Astrocyte (in vitro differentiated cells and primary cell): ENCODE measurements around the gene KCNJ3. TPM values are rescaled to one million over a fixed set of nuclear protein-coding genes. Genes with fewer than 3 reads are reported as not detected.

Experiments
- DNase-seq: peaks from one replicate; pipeline ENCODE4 v3.0.0-alpha.2; 2010; ENCODE audit warnings: low read depth
- FAIRE-seq: peaks from 2 replicates; lab custom pipeline; 2011; peaks lifted over from hg19 to GRCh38; lab: Jason Lieb, UNC
- H2AFZ ChIP-seq: 2 replicates; pipeline ENCODE4 v1.6.0; 2012; ENCODE audit warnings: low read depth, low read length, inconsistent platforms
- H3K27ac ChIP-seq: 2 replicates; pipeline ENCODE4 v1.5.1; 2011; ENCODE audit warnings: low read depth, low read length, inconsistent platforms
- H3K27me3 ChIP-seq: 2 replicates; pipeline ENCODE4 v1.6.0; 2011; ENCODE audit warnings: low read length, inconsistent platforms; ENCODE audit not compliant: insufficient read depth
- H3K36me3 ChIP-seq: 2 replicates; pipeline ENCODE4 v1.5.1; 2011; ENCODE audit warnings: low read length, inconsistent platforms; ENCODE audit not compliant: insufficient read depth
- H3K4me1 ChIP-seq: 2 replicates; pipeline ENCODE4 v1.5.1; 2011; ENCODE audit warnings: low read length, inconsistent platforms; ENCODE audit not compliant: insufficient read depth
- H3K4me2 ChIP-seq: 2 replicates; pipeline ENCODE4 v1.6.0; 2012; ENCODE audit warnings: low read length, inconsistent platforms
- H3K4me3 ChIP-seq: 2 replicates; pipeline ENCODE4 v1.5.1; 2011; ENCODE audit warnings: low read depth, mild to moderate bottlenecking, low read length, inconsistent platforms; ENCODE audit not compliant: insufficient read depth
- H3K79me2 ChIP-seq: 2 replicates; pipeline ENCODE4 v1.6.0; 2012; ENCODE audit warnings: mild to moderate bottlenecking, low read length, inconsistent platforms; ENCODE audit not compliant: insufficient read depth
- H3K9ac ChIP-seq: 2 replicates; pipeline ENCODE4 v1.6.0; 2012; ENCODE audit warnings: mild to moderate bottlenecking, low read length, inconsistent platforms
- H3K9me3 ChIP-seq: 2 replicates; pipeline ENCODE4 v1.5.1; 2012; ENCODE audit warnings: low read depth, mild to moderate bottlenecking, low read length, inconsistent platforms; ENCODE audit not compliant: insufficient read depth
- H4K20me1 ChIP-seq: 2 replicates; pipeline ENCODE4 v1.6.0; 2012; ENCODE audit warnings: low read length, inconsistent platforms; ENCODE audit not compliant: insufficient read depth
- H3K27ac Mint-ChIP-seq: one replicate; pipeline ENCODE4 v1.8.0; 2021; ENCODE audit warnings: mild to moderate bottlenecking, mixed read lengths; ENCODE audit not compliant: unreplicated experiment
- H3K27me3 Mint-ChIP-seq: one replicate; pipeline ENCODE4 v1.8.0; 2021; ENCODE audit warnings: low read depth, mixed read lengths; ENCODE audit not compliant: unreplicated experiment
- H3K36me3 Mint-ChIP-seq: one replicate; pipeline ENCODE4 v1.8.0; 2021; ENCODE audit warnings: low read depth, mixed read lengths; ENCODE audit not compliant: unreplicated experiment
- H3K4me1 Mint-ChIP-seq: one replicate; pipeline ENCODE4 v1.8.0; 2021; ENCODE audit warnings: low read depth, mixed read lengths; ENCODE audit not compliant: unreplicated experiment
- H3K4me3 Mint-ChIP-seq: one replicate; pipeline ENCODE4 v1.8.0; 2021; ENCODE audit warnings: mild to moderate bottlenecking, moderate library complexity, mixed read lengths; ENCODE audit not compliant: unreplicated experiment
- H3K9me3 Mint-ChIP-seq: one replicate; pipeline ENCODE4 v1.8.0; 2021; ENCODE audit warnings: mild to moderate bottlenecking, mixed read lengths; ENCODE audit not compliant: unreplicated experiment
- CTCF ChIP-seq: IDR thresholded peaks from 2 replicates; pipeline ENCODE4 v1.5.1; 2011; ENCODE audit warnings: low read depth, mild to moderate bottlenecking, inconsistent platforms, low read length, moderate library complexity; ENCODE audit not compliant: insufficient read depth
- EZH2 ChIP-seq: IDR thresholded peaks from 2 replicates; pipeline ENCODE4 v1.6.1; 2012; ENCODE audit warnings: mild to moderate bottlenecking, low read length, inconsistent platforms; ENCODE audit not compliant: insufficient read depth
- total RNA-seq: library from RNA; stranded (reverse); gene quantifications from 2 replicates; pipeline ENCODE4 v1.2.1, GENCODE V29; 2021

The KCNJ3 gene
- total RNA-seq, 1 donor from 2014 or later: not detected

DNA sequence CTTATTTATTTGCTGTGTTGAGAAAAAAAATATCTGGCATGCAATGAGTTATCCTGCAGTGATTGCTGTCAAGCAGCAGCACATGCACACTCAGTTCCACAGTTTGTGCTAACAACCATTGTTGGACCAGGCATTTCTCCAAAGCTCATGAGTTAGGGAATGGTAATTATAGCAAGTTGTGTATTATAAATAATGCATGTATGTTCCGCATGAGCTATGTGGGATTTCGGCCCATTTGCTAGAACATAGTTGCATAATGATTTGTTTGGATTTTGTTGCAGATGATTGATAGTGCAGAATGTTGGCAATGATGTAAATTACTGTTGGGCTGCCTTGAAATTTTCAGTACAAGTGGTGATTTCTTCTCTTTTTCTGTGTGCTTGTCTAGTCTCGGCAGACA lies 10.7 kb downstream of the KCNJ3 start:
- Histone ChIP-seq H3K79me2 (no peaks in the 10 kb centered on the region), H2AFZ (no peak overlapping the region), H3K4me3 (no peak overlapping the region), H3K4me2 (no peak overlapping the region), H3K9me3 (no peaks in the 10 kb centered on the region), H3K4me1 (no peaks in the 10 kb centered on the region), H3K27me3 (no peaks in the 10 kb centered on the region), H3K27ac (no peak overlapping the region), H4K20me1 (no peaks in the 10 kb centered on the region), H3K36me3 (no peaks in the 10 kb centered on the region), H3K9ac (no peak overlapping the region)
- peaks cover 2% of the 10 kb centered on the region for H3K4me1 Mint-ChIP-seq
- DNase-seq (no peak), FAIRE-seq (no peak)
- no peaks in the 10 kb centered on the region for H3K27me3 Mint-ChIP-seq
- no peak overlapping the region for H3K27ac Mint-ChIP-seq
- no peak overlapping the region for H3K4me3 Mint-ChIP-seq
- H3K36me3 Mint-ChIP-seq: no peaks in the 10 kb centered on the region
- no peaks in the 10 kb centered on the region for H3K9me3 Mint-ChIP-seq
- TF ChIP-seq CTCF: no peak
- TF ChIP-seq EZH2: no peak

DNA sequence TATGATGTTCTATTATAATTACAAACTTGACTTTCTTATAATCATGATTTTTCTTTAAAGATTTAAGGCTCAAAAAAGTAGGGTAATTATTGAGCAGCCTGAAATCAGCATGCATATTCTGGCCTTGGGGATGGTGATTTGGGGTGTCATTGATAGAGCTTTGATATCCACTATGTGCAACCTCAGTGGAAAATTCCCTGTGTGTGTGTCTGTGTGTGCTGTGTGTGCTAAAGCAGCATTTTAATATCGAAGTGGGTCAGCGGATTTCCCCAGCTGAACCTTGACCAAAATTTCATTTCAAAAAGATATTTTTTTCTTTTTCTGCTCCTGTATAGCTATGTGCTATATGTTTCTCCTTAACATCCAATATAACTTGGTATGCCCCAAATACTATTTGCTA lies 11.6 kb downstream of the KCNJ3 start:
- DNase-seq (no peak), FAIRE-seq (no peak)
- H3K9ac ChIP-seq: no peak overlapping the region
- no peak overlapping the region for H3K4me3 Mint-ChIP-seq
- H3K36me3 Mint-ChIP-seq: no peaks in the 10 kb centered on the region
- TF ChIP-seq CTCF: no peak
- no peak for TF ChIP-seq EZH2
- no peak overlapping the region for H3K27ac ChIP-seq
- H3K36me3 ChIP-seq: no peaks in the 10 kb centered on the region
- H3K27me3 ChIP-seq: no peaks in the 10 kb centered on the region
- H3K4me1 Mint-ChIP-seq: peaks cover 2% of the 10 kb centered on the region
- no peak overlapping the region for H3K4me2 ChIP-seq
- H3K4me3 ChIP-seq: no peak overlapping the region
- H3K9me3 Mint-ChIP-seq: no peaks in the 10 kb centered on the region
- H3K79me2 ChIP-seq: no peaks in the 10 kb centered on the region
- no peaks in the 10 kb centered on the region for H3K9me3 ChIP-seq
- H3K27ac Mint-ChIP-seq: no peak overlapping the region
- no peaks in the 10 kb centered on the region for H3K4me1 ChIP-seq
- no peaks in the 10 kb centered on the region for H3K27me3 Mint-ChIP-seq
- H4K20me1 ChIP-seq: no peaks in the 10 kb centered on the region
- H2AFZ ChIP-seq: no peak overlapping the region

DNA sequence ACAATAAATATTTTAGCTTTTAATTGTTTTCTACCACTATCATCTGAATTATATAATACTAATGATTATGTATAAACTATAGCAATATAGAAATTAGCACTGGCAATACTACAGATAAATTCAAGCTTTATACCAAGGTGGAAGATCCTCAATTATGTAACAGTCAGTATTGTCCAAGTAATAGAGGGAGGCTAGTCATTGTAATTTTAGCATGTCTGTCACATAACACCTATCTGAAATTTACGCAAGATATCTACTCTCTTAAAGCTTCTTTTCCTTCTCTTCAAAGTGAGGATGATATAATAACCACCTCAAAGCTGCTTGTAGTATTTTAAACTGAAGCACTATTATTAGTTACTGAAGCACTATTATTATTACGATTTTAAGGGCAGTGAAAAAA lies 12.2 kb downstream of the KCNJ3 start:
- TF ChIP-seq CTCF (no peak), EZH2 (no peak)
- Histone ChIP-seq H2AFZ (no peak overlapping the region), H3K27ac (no peak overlapping the region), H3K4me3 (no peak overlapping the region), H3K36me3 (no peaks in the 10 kb centered on the region), H3K4me1 (no peaks in the 10 kb centered on the region), H3K79me2 (no peaks in the 10 kb centered on the region), H4K20me1 (no peaks in the 10 kb centered on the region), H3K4me2 (no peak overlapping the region), H3K9ac (no peak overlapping the region), H3K27me3 (no peaks in the 10 kb centered on the region), H3K9me3 (no peaks in the 10 kb centered on the region)
- no peak for DNase-seq
- Mint-ChIP-seq H3K4me3 (no peak overlapping the region), H3K4me1 (peaks cover 2% of the 10 kb centered on the region), H3K27ac (no peak overlapping the region), H3K27me3 (no peaks in the 10 kb centered on the region), H3K36me3 (no peaks in the 10 kb centered on the region), H3K9me3 (no peaks in the 10 kb centered on the region)
- no peak for FAIRE-seq
